Stimulated activated CD4-positive, alpha-beta T cell treated with anti-CD3 and anti-CD28 coated beads, Interleukin-4, amount 100 ng/mL, for 48 hours (primary cell): ENCODE results near the gene FOSL2.

Source experiments
- DNase-seq, 2 donors: peaks; one replicate each; pipeline ENCODE4 v3.0.0-alpha.2; 2020; ENCODE audit warnings: low read depth in 2 of 2

The FOSL2 gene

DNA sequence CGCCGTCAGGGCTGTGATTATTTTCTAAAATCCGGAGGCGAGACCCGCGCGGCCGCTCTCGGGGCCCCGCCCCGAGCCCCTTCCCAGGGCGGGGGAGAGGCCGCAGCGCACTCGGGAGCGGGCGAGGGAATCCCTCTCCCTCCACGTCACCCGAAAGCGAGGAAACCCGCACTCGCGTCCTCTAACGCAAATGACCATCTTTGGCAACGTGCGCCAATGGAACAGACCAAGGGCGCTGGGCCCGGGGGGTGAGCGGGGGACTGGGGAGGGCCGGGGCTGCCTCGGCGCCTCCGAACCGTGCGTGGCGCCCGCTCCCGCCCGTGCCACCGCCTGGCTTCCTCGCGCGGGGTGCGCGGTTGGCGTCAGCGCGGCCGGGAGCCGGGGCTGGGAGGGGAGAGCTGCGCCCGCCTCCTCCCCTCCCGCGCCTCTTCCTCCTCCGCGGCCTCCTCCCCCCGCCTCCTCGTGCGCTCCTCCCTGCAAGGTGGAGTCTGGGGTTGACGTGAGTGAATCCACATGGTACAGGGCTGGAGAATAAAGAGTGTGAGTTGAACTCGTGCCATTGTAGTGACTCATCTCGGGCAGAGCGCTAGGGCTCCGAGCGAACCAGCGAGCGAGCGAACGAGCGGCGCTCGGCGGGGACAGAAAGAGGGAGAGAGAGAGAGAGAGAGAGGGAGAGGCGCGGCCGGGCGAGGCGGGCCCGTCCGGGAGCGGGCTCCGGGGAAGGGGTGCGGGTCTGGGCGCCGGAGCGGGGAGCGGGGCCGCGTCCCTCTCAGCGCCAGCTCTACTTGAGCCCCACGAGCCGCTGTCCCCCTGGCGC is at the start of gene FOSL2:
FOSL2 (plus strand) TSS at position 562 of the 817 bp plus-strand sequence. CDS start 863 bp downstream, outside the sequence.
- DNase-seq: peak; percentile 83 to 92

DNA sequence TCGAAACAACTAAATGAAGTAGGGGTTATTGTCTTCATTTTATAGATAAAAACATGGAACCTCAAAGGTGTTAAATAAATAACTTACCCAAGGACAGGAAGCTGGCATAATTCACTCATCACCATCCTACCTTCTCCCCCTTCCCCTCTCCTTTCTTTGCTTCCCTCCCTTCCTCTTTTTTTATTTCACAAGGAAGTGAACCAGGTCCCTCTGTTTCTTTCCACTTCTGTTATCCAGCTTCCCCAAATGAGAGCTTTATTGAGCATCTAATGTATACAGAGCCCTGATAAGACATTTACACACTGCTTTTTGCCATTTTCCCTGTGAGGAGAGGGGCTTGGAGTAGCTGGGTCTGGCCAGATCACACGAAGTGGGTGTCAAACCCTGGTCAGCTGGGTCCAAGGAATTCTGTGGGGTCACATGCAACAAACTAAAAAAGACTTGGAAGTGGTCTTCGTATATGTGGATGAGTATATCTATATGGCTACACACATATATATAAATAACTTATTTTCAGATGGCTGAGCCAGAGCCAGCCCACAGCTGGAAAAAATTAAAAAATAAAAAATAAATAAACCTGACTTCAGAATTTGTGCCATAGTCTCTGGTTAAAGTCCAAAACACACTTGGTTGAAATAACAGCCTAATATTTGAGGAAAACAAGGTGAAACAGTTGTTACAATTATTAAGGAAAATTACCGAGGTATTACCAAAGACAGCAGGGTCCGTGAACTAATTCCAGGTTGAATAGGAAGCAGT is 49.3 kb upstream of the FOSL2 start:
- DNase-seq: no peak

DNA sequence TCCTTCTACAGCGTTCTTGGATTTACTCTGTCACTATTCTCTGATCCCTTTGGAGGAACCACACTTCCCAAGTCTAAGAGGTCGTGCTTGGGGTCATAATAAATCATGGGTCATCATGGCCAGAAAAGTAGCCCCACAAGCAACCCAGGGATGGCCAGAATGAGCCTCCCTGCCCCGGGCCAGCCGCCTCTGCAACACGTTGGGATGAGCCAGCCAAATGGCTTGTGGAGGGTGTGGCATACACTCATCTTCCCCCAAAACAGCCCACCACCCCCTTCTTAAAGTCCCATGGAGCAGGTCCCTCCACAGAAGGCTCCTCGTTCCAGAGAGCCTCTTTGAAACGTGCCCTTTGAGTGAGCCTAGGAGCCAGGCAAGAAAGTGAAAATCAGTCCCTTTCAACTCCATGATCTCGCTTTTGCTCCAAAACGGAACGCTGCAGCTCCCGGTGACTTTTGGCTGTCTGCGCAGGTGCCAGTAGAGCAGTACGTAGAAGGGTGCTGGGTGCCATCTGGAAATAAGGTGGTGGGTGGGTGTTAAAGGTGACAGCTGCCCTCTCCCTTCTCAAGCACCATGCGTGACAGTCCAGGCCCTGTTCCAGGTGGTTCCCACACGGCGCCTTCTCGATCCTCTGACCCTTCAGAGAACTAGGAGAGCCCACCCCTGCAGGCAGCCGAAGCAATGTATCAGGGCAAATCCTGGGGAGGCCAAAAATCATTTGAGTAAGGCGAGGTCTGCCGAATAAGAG is 48.5 kb upstream of the FOSL2 start:
- no peak for DNase-seq

DNA sequence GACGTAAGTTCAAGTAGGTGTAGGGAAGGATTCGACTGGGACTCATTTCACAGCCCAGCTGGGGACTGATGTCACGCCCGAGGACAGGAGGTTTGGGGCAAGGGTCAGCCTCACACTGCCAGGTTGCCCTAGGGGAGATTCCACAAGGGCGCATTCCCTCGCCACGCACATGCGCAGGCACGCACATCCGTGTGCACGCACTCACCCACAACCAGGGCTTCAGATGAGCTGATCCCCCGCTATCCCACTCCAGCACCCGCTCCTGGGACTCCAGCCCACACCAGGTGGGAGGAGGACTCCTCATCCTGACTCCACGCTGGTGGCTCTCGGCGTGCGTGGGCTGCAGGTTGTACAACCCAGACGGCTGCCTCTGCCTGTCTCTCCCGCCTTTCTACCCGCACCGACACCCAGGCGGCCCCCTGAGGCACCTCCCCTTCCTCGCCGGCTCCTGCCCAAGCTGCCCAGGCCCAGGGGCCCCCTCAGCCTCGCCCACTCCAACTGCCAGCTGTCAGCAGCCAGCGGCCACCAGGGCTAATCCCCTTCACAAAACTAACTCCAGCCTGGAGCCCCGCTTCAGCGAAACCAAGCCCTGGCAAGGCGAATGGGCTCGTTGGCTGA is 47.8 kb upstream of the FOSL2 start:
- no peak for DNase-seq

DNA sequence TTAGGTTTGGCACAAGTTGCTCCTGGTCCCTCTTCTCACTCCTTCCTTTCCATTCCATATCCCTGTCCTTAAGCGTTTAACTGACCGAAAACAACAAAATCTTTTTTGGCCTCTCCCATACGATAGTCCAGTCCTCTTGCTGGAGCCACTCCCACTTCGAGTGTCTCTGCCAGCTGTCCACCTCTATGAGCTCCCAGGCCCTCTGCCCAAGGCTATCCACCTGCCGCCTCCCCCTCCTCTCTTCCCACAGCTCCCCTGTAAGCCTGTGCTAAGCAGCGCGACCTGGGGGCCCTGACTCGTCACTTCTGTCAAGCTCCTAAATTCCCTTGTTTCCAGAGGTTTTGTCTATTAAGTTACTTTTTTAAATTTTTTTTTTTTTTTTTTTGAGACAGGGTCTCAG is 47.0 kb upstream of the FOSL2 start:
- no peak for DNase-seq

DNA sequence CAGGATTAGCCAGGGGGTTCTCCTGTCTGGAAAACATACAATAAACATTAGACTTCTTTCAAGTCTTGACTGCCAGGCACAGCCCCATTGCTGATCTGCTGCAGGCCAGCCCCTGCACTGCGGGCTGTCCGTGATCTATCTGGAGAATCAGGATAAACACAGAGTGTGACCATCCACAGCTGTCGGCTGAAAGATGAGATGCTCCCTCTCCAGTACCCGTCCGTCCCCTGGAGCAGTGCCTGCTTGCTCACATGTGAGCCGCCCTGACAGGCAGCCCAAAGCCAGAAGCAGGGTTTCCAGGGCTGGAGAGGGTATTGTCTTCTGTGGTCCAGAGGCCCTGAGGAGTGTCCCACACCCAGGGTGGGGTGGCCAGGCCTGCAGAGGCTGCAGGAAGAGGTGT is 46.1 kb upstream of the FOSL2 start:
- DNase-seq: no peak

DNA sequence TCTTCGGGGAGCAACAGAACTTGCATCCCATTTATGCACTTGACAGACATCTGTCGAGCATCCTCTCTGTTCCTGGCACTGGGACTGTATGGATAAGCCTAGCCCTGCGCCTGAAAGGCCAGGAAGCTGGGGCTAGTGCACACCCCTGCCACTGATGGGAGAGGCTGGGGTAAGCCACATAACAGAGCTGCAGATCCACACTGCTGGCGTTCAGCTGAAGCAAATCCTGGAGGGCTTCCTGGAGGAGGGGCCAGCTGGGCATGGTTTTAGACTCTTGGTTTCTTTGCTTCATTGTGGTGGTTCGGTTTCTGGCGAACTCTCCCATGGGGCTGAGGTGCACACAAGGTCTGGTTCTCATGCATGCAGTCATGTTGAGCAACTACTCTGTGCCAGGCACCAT is 45.5 kb upstream of the FOSL2 start:
- DNase-seq: no peak

DNA sequence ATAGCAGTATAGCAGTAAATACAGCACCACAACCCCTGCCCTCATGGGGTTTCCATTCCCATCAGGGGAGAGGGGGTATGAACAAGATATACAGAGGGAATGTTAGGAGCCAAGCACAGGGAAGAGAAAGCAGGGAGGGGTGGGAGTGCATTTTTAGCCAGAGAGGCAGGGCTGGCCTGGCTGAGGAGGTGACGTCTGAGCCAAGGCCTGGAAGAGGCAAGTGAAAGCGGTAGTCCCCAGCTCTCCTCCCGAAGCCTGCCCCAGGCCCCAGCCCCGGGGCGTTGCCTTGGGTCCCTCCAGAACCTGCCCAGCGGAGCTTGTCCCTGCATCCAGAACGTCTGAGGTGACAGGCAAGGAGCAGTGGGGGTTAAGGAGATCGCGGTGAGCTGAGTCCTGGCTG is 45.1 kb upstream of the FOSL2 start:
- no peak for DNase-seq

DNA sequence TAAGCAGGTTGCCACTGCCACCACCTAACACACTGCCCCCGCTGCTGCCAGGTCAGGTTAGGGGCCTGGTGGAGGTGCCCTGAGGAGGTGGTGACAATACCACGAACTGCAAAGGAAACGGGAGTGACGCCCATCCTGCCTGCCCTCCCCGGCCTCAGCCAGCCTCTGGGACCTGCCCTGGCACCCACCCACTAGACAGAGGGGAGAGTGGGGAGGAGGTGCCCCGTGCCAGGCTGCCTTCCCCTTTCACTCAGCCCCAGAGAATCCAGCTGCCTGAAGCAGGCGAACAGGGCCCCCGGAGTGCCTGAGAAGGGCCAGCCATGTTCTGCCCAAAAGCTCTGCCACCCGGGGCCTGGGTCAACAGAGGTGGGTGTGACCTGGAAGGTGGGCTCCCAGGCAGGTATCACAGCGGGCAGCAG is 44.5 kb upstream of the FOSL2 start:
- DNase-seq: peak in 1 of 2 donors; percentile 26

DNA sequence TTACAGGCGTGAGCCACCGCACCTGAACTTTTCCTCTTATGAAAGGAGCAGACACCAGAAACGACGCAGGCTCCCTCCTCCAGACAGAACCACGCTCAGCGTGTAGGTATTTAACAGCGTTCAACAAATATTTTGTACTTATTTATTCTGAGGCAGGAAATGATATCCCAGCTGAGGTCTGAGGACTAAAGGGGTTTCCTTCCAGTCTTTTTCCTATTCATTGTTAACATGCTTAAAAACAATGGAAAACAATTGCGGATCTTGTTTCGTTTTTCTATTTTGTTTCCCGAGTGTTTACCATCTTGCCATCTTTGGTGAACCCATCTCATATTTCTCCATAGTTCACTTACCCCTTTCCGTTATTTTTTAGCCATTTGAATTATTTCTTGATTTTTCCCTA is 43.7 kb upstream of the FOSL2 start:
- no peak for DNase-seq

DNA sequence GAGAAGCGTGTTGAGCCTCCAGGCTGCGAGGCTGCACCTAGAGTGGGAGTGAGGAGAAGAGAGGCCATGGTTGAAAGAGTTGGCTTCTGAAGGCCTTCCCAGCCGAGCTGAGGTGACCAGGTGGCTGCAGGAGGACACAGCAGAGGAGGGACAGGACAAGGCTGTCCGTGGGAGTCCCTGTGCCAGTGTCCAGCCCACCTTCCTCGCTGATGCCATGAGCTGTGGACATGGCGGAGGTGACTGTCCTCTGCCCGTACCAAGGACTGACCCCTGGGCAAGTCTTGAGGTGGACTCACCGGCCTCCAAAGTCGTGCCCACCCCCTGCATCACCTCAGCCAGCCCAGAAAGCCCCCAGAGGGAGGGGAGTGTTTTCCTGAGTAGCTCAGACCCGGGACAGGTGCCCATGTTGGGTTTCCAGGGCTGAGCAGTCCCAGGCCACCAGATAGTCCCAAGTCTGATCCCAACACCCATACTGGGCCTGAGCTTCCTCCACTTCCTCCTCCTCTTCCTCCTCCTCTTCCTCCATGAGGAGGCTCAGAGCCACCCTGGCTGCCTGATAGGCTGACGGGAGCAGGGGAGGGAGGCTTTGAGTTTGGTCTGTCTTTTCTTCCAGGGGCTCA is 43.0 kb upstream of the FOSL2 start:
- DNase-seq: no peak

DNA sequence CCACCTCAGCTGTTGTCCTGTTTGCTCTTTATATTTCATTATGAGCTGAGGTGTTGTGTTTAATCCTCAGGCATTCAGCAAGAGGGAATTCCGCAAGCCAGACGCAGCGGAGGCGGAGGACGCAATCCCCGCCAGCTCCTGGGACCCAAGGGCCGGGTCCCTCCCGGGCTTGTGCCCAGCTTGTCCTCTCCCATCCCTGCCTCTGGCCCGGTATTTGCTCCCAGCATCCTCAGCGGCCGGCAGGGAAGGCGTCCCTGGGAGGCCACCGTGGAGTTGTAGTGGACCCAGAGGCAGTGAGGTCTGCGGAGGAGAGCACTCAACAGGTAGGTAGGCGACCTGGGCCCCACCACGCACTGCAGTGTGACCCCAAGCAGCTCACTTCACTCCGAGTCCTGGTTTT is 42.5 kb upstream of the FOSL2 start:
- DNase-seq: no peak

DNA sequence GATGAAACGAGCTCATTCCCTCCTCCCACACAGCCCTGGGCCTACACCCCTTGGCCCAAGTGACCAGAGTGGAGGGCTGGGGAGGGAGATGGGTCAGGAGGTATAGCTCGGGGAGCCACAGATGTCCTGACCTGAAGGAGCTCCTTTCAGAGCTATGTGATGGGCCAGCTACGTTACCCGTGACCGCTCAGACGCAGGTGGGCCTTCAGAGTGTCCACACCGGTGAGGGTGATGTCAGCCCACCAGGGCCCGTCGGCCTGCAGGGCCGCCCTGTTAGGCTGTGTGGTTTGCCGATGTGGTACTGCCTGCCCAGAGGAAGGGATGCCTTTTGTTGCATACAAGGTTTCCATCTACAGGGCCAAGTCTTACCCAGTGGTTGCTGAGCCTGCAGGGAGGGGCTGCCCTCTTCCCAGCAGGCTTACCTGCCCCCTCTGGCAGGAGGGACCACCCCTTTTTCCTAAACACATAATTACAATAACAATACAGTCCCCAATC is 41.8 kb upstream of the FOSL2 start:
- no peak for DNase-seq

DNA sequence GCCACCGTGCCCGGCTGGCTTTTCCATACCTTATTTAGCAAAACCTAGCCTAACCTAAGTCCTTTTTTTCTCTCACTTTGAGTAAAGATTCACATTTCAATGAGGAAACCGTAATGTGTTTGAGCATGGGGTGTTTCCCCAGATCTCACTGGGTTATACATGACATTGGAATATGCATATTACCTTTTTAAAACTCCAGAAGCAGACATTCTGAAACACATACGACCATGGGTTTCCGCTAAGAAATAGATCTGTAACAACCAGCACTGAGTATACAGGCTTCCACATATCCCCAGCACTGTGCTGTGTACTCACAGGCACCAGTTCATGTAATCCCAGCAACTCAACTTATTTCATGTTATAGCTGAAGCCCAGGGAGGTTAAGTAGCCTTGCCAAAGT is 41.0 kb upstream of the FOSL2 start:
- DNase-seq: no peak

DNA sequence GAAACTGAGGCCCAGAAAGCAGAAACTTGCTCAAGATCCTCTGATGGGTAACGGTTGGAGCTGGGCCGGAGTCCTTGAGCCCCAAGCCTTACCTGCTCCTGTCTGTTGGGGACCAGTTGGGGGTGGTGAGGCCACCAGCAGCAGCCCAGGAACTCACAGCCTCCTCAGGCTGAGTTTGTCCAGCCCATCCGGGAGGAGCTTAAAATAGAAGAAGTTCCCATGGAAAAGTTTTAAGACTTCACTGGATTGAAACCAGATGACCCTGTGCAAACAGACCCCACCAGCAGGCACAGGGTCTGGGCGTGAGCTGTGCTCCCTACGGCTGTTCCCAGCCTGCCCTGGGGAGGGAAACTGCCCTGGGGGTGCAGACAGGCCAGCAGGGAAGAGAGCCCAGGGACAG is 40.6 kb upstream of the FOSL2 start:
- DNase-seq: no peak

DNA sequence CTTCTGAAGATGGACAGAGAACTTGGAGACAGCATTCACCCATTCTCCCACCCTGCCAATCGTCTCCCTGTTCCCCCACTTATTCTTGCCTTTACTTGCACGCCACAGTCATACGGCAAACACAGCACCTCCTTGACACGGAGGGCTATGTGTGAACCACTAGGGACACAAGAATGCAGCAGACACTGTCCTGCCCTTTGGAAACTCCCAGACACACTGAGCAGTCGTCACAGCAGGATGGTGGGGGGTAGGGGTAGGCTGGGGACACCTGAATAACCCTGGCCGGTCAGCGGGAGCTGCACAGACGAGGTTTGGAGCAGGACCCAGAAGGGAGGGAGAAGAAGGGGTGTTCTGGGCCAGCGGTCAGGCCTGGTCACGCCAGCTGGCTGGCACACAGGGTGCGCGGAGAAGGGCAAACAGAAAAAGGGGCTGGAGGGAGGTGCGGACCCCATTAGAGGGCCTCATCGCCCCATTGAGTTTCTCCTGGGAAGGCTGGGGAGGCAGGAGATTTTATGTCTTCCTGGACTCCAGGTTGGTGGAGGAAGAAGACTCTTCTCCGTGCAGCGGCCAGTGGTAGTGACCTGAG is 40.0 kb upstream of the FOSL2 start:
- no peak for DNase-seq

DNA sequence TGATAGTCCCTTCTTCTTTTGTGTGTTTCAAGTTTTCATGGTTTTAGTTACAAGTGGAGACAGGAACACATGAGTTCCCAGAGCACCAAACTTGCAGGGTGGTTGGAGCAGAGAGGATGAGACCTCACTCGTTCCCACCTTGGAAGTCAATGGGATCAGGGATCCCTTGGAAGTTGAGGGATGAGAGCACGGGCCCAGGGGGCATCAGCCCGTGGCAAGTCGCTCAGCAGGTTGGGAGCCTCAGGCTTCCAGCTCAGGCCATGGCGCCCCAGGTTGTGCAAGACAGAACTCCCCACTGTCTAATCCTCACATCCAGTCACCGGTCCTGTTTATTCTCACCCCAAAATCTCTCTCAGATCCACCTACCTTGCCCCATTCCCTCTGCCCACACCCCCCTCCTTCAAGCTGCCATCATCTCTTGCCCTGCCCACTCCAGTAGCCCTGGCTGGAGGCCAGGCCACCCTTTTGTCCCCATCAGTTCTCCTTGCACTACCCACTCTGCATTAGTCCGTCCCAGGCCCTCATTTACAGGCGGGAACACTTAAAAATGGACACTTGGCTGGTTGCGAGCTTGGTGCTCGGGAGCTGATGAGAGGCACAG is 37.6 kb upstream of the FOSL2 start:
- DNase-seq: no peak

DNA sequence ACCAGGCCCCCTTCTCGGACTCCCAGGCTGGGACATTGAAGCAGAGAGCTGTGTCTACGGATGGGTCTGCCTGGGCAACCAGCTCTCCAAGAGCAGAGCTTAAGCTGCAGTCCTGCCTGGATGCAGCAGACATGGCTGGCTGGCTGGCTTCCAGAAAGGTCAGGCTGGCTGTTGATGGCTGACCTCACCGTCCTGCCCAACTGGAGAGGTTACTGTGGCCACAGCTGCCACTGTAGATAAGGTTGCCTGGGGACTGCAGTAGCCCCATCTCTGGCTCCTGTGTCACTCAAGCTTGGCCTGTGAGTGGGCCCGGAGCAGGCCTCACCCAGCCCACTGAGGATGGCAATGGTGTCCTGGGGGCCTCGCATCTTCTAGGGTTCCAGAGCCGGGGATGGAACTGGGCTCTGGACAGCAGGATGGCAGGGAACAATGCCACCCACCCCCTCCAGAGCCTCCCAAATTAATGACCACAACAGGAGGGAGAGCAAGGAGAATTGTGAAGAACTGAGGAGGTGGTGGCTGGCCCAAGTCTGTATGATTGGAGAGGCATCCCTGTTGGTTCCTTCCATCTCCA is 37.0 kb upstream of the FOSL2 start:
- no peak for DNase-seq

DNA sequence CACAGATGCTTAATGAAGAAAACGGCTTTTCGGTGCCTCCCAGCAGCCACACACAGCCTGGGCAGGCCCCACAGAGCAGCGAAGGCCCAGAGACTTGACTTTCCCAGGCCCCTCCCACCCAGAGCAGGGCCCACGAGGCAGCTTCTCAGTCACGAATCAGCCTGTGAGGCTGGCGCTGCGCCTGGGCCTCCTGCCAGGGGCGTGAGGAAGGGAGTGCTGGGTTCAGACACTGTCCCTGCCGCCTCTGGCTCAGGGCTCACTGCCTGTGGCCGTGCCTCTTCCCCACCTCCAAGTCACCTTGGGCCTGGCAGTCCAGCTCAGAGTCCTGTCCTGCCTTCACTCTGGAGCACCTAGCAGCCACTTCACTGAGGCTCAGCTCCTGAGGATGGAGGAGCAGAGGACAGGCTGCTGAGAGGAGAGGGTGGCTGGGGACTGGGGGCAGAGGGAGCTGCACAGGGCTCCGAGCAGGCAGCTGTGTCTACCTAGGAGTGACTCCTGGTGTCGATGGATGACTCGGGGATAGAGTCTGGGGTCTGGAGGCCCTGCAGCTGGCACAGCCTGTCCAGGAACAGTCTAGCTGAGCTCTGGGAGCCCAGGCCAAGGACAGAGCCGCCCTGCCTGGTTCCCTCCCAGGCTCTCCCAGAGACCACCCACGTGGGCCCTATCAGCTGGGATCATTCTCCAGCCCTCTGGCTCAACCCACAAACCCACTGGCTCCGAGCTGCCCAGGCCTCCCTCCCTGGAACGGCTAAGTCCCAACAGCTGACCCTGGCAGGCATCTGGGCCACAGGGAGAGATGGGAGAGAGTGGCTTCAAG is 36.4 kb upstream of the FOSL2 start:
- no peak for DNase-seq
